ENCODE data around the gene BTBD9. TPM values are rescaled to one million over a fixed set of nuclear protein-coding genes. Genes with fewer than 3 reads are reported as not detected.
"Not testable (repeated sequence)": the region's sequence is repeated elsewhere in the genome, so short reads cannot be mapped to it uniquely, and the experiment has no call there.

BTBD9 gene
- total RNA-seq, 1 experiment from 2014 or later: 12.5 TPM

GRCh38 chr6:38134704-38135088 is 505.0 kb downstream of the BTBD9 start:
- POLR2A ChIA-PET: interaction anchor here (0.6 to 0.7 kb wide), 3 partner anchors 68 to 1866 kb away, joined by 3 read pairs; no protein-coding TSS in a partner anchor
- intact Hi-C loops (cut with micrococcal nuclease): no loop called here
- no peak overlapping the region for H3K27ac Mint-ChIP-seq (ENCODE audit: low read depth, unreplicated experiment)
- H3K4me3 Mint-ChIP-seq (ENCODE audit: unreplicated experiment): no peak overlapping the region
- CTCF ChIA-PET: no interaction called here
- no peak for TF ChIP-seq CTCF (IDR thresholded peaks at IDR 0.05; ENCODE audit: unreplicated experiment)
- no peak for DNase-seq (ENCODE audit: unreplicated experiment)
- no TSS peak for BruUV-seq (replicated peaks)
- H3K4me1 Mint-ChIP-seq (ENCODE audit: insufficient read depth, unreplicated experiment): peaks cover 15% of the 10 kb centered on the region
- no peaks in the 10 kb centered on the region for H3K9me3 Mint-ChIP-seq (ENCODE audit: unreplicated experiment)
- peaks cover 12% of the 10 kb centered on the region for H3K36me3 Mint-ChIP-seq (ENCODE audit: insufficient read depth, unreplicated experiment)
- H3K27me3 Mint-ChIP-seq (ENCODE audit: insufficient read depth, unreplicated experiment): no peaks in the 10 kb centered on the region

- no peak for DNase-seq (ENCODE audit: unreplicated experiment)
- no peak for TF ChIP-seq CTCF (IDR thresholded peaks at IDR 0.05; ENCODE audit: unreplicated experiment)
- no peaks in the 10 kb centered on the region for H3K9me3 Mint-ChIP-seq (ENCODE audit: unreplicated experiment)
- intact Hi-C loops (cut with micrococcal nuclease): no loop called here
- no TSS peak for BruUV-seq (replicated peaks)
- H3K4me1 Mint-ChIP-seq (ENCODE audit: insufficient read depth, unreplicated experiment): peaks cover 15% of the 10 kb centered on the region
- ChIA-PET CTCF (interaction anchor here (0.6 kb wide), 1 partner anchor 89 kb away, joined by 3 read pairs; no protein-coding TSS in a partner anchor), POLR2A (interaction anchor here (0.6 to 0.7 kb wide), 3 partner anchors 67 to 1866 kb away, joined by 3 read pairs; no protein-coding TSS in a partner anchor)
- no peak overlapping the region for H3K4me3 Mint-ChIP-seq (ENCODE audit: unreplicated experiment)
- H3K36me3 Mint-ChIP-seq (ENCODE audit: insufficient read depth, unreplicated experiment): peaks cover 12% of the 10 kb centered on the region
- H3K27me3 Mint-ChIP-seq (ENCODE audit: insufficient read depth, unreplicated experiment): no peaks in the 10 kb centered on the region
- H3K27ac Mint-ChIP-seq (ENCODE audit: low read depth, unreplicated experiment): no peak overlapping the region
Observed at GRCh38 chr6:38133932-38134703, 505.6 kb downstream of the BTBD9 start.

DNA sequence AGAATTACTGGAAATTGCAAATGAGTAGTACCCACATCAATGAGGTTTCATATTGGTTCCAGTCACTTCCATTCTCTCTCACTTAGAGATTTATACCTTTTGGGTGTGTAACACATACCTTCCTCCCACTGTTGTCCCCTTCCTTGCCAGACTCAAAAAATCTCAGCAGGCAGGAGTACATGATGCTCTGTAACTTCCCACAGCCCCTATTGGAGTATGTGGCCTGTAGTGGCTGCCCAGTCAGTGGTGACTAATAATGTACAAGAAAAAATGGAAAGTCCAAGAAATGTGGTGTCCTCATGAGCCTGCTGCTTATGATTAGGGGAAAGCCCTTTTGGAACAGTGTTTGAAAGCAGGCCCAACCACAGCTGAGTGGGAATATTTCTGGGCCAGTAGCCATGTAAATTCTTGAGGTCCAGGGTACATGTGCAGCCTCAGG is 508.2 kb downstream of the BTBD9 start:
- CTCF ChIA-PET: no interaction called here
- Mint-ChIP-seq H3K27ac (ENCODE audit: low read depth, unreplicated experiment) (peak overlapping the region; percentile 37), H3K27me3 (ENCODE audit: insufficient read depth, unreplicated experiment) (no peaks in the 10 kb centered on the region), H3K4me3 (ENCODE audit: unreplicated experiment) (no peak overlapping the region), H3K4me1 (ENCODE audit: insufficient read depth, unreplicated experiment) (peaks cover 15% of the 10 kb centered on the region), H3K36me3 (ENCODE audit: insufficient read depth, unreplicated experiment) (peaks cover 12% of the 10 kb centered on the region), H3K9me3 (ENCODE audit: unreplicated experiment) (no peaks in the 10 kb centered on the region)
- POLR2A ChIA-PET: no interaction called here
- intact Hi-C loops (cut with micrococcal nuclease): no loop called here
- BruUV-seq (replicated peaks): no TSS peak
- DNase-seq (ENCODE audit: unreplicated experiment): peak; percentile 77
- no peak for TF ChIP-seq CTCF (IDR thresholded peaks at IDR 0.05; ENCODE audit: unreplicated experiment)

- ChIA-PET CTCF (no interaction called here), POLR2A (no interaction called here)
- intact Hi-C loops (cut with micrococcal nuclease): no loop called here
- Mint-ChIP-seq H3K27me3 (ENCODE audit: insufficient read depth, unreplicated experiment) (no peaks in the 10 kb centered on the region), H3K27ac (ENCODE audit: low read depth, unreplicated experiment) (no peak overlapping the region), H3K4me1 (ENCODE audit: insufficient read depth, unreplicated experiment) (peaks cover 21% of the 10 kb centered on the region), H3K9me3 (ENCODE audit: unreplicated experiment) (no peaks in the 10 kb centered on the region), H3K4me3 (ENCODE audit: unreplicated experiment) (no peak overlapping the region), H3K36me3 (ENCODE audit: insufficient read depth, unreplicated experiment) (peaks cover 12% of the 10 kb centered on the region)
- no peak for DNase-seq (ENCODE audit: unreplicated experiment)
- TF ChIP-seq CTCF (IDR thresholded peaks at IDR 0.05; ENCODE audit: unreplicated experiment): no peak
- BruUV-seq (replicated peaks): no TSS peak
Observed at GRCh38 chr6:38127284-38127683, 512.4 kb downstream of the BTBD9 start.

DNA sequence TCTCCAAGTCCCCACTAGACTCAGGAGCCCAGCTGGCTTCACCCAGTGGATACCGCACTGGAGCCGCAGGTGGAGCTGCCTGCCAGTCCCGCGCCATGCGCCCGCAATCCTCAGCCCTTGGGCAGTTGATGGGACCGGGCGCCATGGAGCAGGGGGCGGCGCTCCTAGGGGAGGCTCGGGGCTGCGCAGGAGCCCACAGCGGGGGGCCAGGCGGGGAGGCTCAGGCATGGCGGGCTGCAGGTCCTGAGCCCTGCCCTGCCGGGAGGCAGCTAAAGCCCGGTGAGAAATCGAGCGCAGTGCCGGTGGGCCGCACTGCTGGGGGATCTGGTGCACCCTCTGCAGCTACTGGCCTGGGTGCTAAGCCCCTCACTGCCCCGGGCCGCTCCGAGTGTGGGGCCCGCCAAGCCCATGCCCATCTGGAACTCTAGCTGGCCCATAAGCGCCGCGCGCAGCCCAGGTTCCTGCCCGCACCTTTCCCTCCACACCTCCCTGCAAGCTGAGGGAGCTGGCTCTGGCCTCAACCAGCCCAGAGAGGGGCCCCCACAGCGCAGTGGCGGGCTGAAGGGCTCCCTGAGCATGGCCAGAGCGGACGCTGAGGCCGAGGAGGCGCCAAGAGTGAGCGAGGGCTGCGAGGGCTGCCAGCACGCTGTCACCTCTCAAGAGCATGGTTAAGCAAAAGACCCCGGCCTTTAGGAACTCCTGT is 515.4 kb downstream of the BTBD9 start:
- H3K27me3 Mint-ChIP-seq (ENCODE audit: insufficient read depth, unreplicated experiment); POLR2A ChIA-PET; H3K27ac Mint-ChIP-seq (ENCODE audit: low read depth, unreplicated experiment); intact Hi-C loops (cut with micrococcal nuclease); BruUV-seq (replicated peaks); H3K4me3 Mint-ChIP-seq (ENCODE audit: unreplicated experiment); H3K9me3 Mint-ChIP-seq (ENCODE audit: unreplicated experiment); DNase-seq (ENCODE audit: unreplicated experiment); H3K4me1 Mint-ChIP-seq (ENCODE audit: insufficient read depth, unreplicated experiment): not testable (repeated sequence)
- peaks cover 17% of the 10 kb centered on the region for H3K36me3 Mint-ChIP-seq (ENCODE audit: insufficient read depth, unreplicated experiment)
- CTCF ChIA-PET: interaction anchor here (0.6 to 1.3 kb wide), 2 partner anchors 8 to 369 kb away, joined by 3 read pairs; no protein-coding TSS in a partner anchor
